H1 (cell line): ENCODE results near the gene ADGRB2. TPM values are rescaled to one million over a fixed set of nuclear protein-coding genes. Genes with fewer than 3 reads are reported as not detected.

Source experiments
- CTCF ChIA-PET: fragments of 300-600 bp; sonication (Branson Sonifier 250); formaldehyde crosslinking; loops from one replicate; lab custom pipeline; 2021; ENCODE audit not compliant: partially characterized antibody; lab: Charles Lee
- POLR2A ChIA-PET: fragments of 300-600 bp; sonication (Branson Sonifier 250); formaldehyde crosslinking; loops from one replicate; lab custom pipeline; 2021; ENCODE audit warnings: inconsistent platforms; ENCODE audit not compliant: partially characterized antibody; lab: Charles Lee
- DNase-seq, 2 experiments: peaks; one replicate each; pipeline versions ENCODE4 v3.0.0 to v3.0.0-alpha.2; 2010 to 2022; ENCODE audit warnings: low spot score in 2 of 2, low read depth in 1 of 2, mixed read lengths in 1 of 2
- FAIRE-seq: peaks from 2 replicates; lab custom pipeline; 2011; peaks lifted over from hg19 to GRCh38; lab: Jason Lieb, UNC
- H2AFZ ChIP-seq: 2 replicates; pipeline ENCODE4 v1.8.1; 2012; ENCODE audit warnings: low read length, inconsistent platforms
- H2AK5ac ChIP-seq: 2 replicates; pipeline ENCODE4 v1.6.1; 2013; ENCODE audit warnings: low read depth, low read length
- H2BK120ac ChIP-seq: replicated peaks from 2 replicates; pipeline ENCODE3; 2013; ENCODE audit warnings: low read depth, low read length, inconsistent platforms
- H2BK12ac ChIP-seq: 2 replicates; pipeline ENCODE4 v1.6.1; 2013; ENCODE audit warnings: low read depth, low read length
- H2BK15ac ChIP-seq: 2 replicates; pipeline ENCODE4 v1.6.1; 2013; ENCODE audit warnings: low read length
- H2BK20ac ChIP-seq: 2 replicates; pipeline ENCODE4 v1.6.1; 2013; ENCODE audit warnings: low read length
- H2BK5ac ChIP-seq: 2 replicates; pipeline ENCODE4 v1.6.1; 2013; ENCODE audit warnings: low read depth, low read length
- H3K14ac ChIP-seq: 2 replicates; pipeline ENCODE4 v1.6.1; 2013; ENCODE audit warnings: inconsistent platforms; ENCODE audit not compliant: insufficient read length
- H3K18ac ChIP-seq: 2 replicates; pipeline ENCODE4 v1.6.1; 2013; ENCODE audit warnings: low read length; ENCODE audit errors: extremely low read depth
- H3K23ac ChIP-seq: 2 replicates; pipeline ENCODE4 v1.6.1; 2013; ENCODE audit warnings: inconsistent platforms; ENCODE audit not compliant: insufficient read length
- H3K23me2 ChIP-seq: 2 replicates; pipeline ENCODE4 v1.6.1; 2013; ENCODE audit warnings: low read depth, low read length
- H3K27ac ChIP-seq: 2 replicates; pipeline ENCODE4 v1.6.1; 2011; ENCODE audit warnings: low read depth, low read length, inconsistent platforms
- H3K27me3 ChIP-seq, 4 experiments: replicated peaks in 1 of 4; 1 replicate in 1 of 4; 2 replicates in 3 of 4; pipeline versions ENCODE4 v1.6.1 to v1.8.1; 2011 to 2013; ENCODE audit warnings: low read length in 3 of 4, mild to moderate bottlenecking in 3 of 4, inconsistent platforms in 2 of 4, mixed read lengths in 2 of 4, moderate library complexity in 1 of 4; ENCODE audit not compliant: control insufficient read depth in 3 of 4, insufficient read depth in 3 of 4; ENCODE audit errors: extremely low read depth in 1 of 4
- H3K36me3 ChIP-seq, 4 experiments: 2 replicates each; pipeline versions ENCODE4 v1.6.1 to v1.8.1; 2011 to 2013; ENCODE audit warnings: mild to moderate bottlenecking in 4 of 4, low read length in 3 of 4, moderate library complexity in 2 of 4, control low read depth in 1 of 4, inconsistent platforms in 1 of 4; ENCODE audit not compliant: insufficient read depth in 4 of 4, control insufficient read depth in 2 of 4
- H3K4ac ChIP-seq: replicated peaks from 2 replicates; pipeline ENCODE3; 2013; ENCODE audit warnings: low read length, low read depth, mixed read lengths, inconsistent platforms; ENCODE audit not compliant: insufficient read length
- H3K4me1 ChIP-seq, 4 experiments: replicated peaks in 1 of 4; 1 replicate in 1 of 4; 2 replicates in 3 of 4; pipeline versions ENCODE4 v1.6.1 to v1.8.1; 2011 to 2013; ENCODE audit warnings: low read length in 3 of 4, inconsistent platforms in 2 of 4, mixed read lengths in 1 of 4; ENCODE audit not compliant: insufficient read depth in 4 of 4, control insufficient read depth in 3 of 4
- H3K4me2 ChIP-seq, 2 experiments: 2 replicates each; pipeline versions ENCODE4 v1.6.1 to v1.8.1; 2011 to 2013; ENCODE audit warnings: low read depth in 2 of 2, low read length in 2 of 2, control low read depth in 1 of 2, inconsistent platforms in 1 of 2, mild to moderate bottlenecking in 1 of 2; ENCODE audit not compliant: insufficient read depth in 1 of 2
- H3K4me3 ChIP-seq, 4 experiments: fragments of 200-600, 300-600 bp in 1 of 4; sonication (generic), shearing (Covaris generic), sonication (Bioruptor Twin) in 1 of 4; 2 replicates each; pipeline versions ENCODE4 v1.5.1 to v1.8.1; 2011 to 2016; ENCODE audit warnings: low read length in 4 of 4, low read depth in 3 of 4, control low read depth in 2 of 4, inconsistent platforms in 2 of 4, mild to moderate bottlenecking in 2 of 4, mixed read lengths in 1 of 4, moderate library complexity in 1 of 4; ENCODE audit not compliant: insufficient read depth in 2 of 4; ENCODE audit errors: extremely low read depth in 1 of 4
- H3K56ac ChIP-seq: replicated peaks from 2 replicates; pipeline ENCODE3; 2013; ENCODE audit warnings: low read depth, mild to moderate bottlenecking, mixed read lengths, low read length, inconsistent platforms; ENCODE audit not compliant: insufficient read length
- H3K79me1 ChIP-seq: 2 replicates; pipeline ENCODE4 v1.6.1; 2013; ENCODE audit warnings: low read depth, low read length, control low read depth
- H3K79me2 ChIP-seq, 2 experiments: 2 replicates each; pipeline versions ENCODE4 v1.6.1 to v1.8.1; 2012 to 2013; ENCODE audit warnings: low read length in 2 of 2, mild to moderate bottlenecking in 2 of 2, inconsistent platforms in 1 of 2; ENCODE audit not compliant: insufficient read depth in 2 of 2, control insufficient read depth in 1 of 2
- H3K9ac ChIP-seq, 4 experiments: replicated peaks in 1 of 4; 1 replicate in 1 of 4; 2 replicates in 3 of 4; pipeline versions ENCODE4 v1.6.1 to v1.8.1; 2011 to 2013; ENCODE audit warnings: low read depth in 3 of 4, low read length in 3 of 4, control low read depth in 2 of 4, mild to moderate bottlenecking in 2 of 4, moderate library complexity in 2 of 4, inconsistent platforms in 1 of 4; ENCODE audit errors: extremely low read depth in 1 of 4
- H3K9me3 ChIP-seq, 2 experiments: 2 replicates each; pipeline versions ENCODE4 v1.6.1 to v1.8.1; 2012 to 2013; ENCODE audit warnings: mild to moderate bottlenecking in 2 of 2, moderate library complexity in 2 of 2, control low read depth in 1 of 2, inconsistent platforms in 1 of 2, low read depth in 1 of 2, low read length in 1 of 2, mixed read lengths in 1 of 2; ENCODE audit not compliant: insufficient read depth in 2 of 2
- H4K20me1 ChIP-seq, 2 experiments: replicated peaks in 1 of 2; 2 replicates each; pipeline versions ENCODE3 to v1.8.1; 2011 to 2013; ENCODE audit warnings: inconsistent platforms in 2 of 2, low read length in 2 of 2, mild to moderate bottlenecking in 1 of 2; ENCODE audit not compliant: insufficient read depth in 2 of 2, control insufficient read depth in 1 of 2
- H4K5ac ChIP-seq: 2 replicates; pipeline ENCODE4 v1.6.1; 2013; ENCODE audit warnings: low read length, low read depth, mixed read lengths, inconsistent platforms; ENCODE audit not compliant: insufficient read length
- H4K8ac ChIP-seq: 2 replicates; pipeline ENCODE4 v1.8.0; 2013; ENCODE audit warnings: mild to moderate bottlenecking, moderate library complexity, low read length, inconsistent platforms; ENCODE audit not compliant: insufficient read depth; ENCODE audit errors: extremely low read depth
- H4K91ac ChIP-seq: replicated peaks from 2 replicates; pipeline ENCODE3; 2013; ENCODE audit warnings: low read length, mixed read lengths, inconsistent platforms; ENCODE audit not compliant: insufficient read length
- ATF3 ChIP-seq: IDR thresholded peaks from 2 replicates; pipeline ENCODE4 v1.6.1; 2011; ENCODE audit warnings: low read depth, mild to moderate bottlenecking, low read length; ENCODE audit not compliant: insufficient read depth
- EP300 ChIP-seq, 2 experiments: IDR thresholded peaks; 1 replicate in 1 of 2; 2 replicates in 1 of 2; pipeline ENCODE4 v1.6.1; 2011 to 2012; ENCODE audit warnings: low read depth in 2 of 2, low read length in 2 of 2, mild to moderate bottlenecking in 2 of 2, borderline replicate concordance in 1 of 2, inconsistent platforms in 1 of 2, moderate library complexity in 1 of 2
- GABPA ChIP-seq: IDR thresholded peaks from 2 replicates; pipeline ENCODE4 v1.6.1; 2011; ENCODE audit warnings: mild to moderate bottlenecking, low read length, moderate library complexity, borderline replicate concordance; ENCODE audit not compliant: insufficient read depth
- GTF2F1 ChIP-seq: IDR thresholded peaks from 2 replicates; pipeline ENCODE4 v1.6.1; 2012; ENCODE audit warnings: low read depth, low read length, improper control_type of control experiment, borderline replicate concordance
- JUN ChIP-seq: IDR thresholded peaks from 2 replicates; pipeline ENCODE4 v1.6.1; 2011; ENCODE audit warnings: low read depth, mild to moderate bottlenecking, improper control_type of control experiment, low read length
- MAFK ChIP-seq: IDR thresholded peaks from 2 replicates; pipeline ENCODE4 v1.6.1; 2012; ENCODE audit warnings: low read depth, mild to moderate bottlenecking, improper control_type of control experiment, low read length
- RAD21 ChIP-seq, 2 experiments: IDR thresholded peaks in 1 of 2; conservative IDR thresholded peaks in 1 of 2; 2 replicates each; pipeline ENCODE4 v1.6.1; 2011; ENCODE audit warnings: low read depth in 2 of 2, low read length in 2 of 2, improper control_type of control experiment in 1 of 2, inconsistent platforms in 1 of 2, mild to moderate bottlenecking in 1 of 2, moderate library complexity in 1 of 2
- RBBP5 ChIP-seq: IDR thresholded peaks from 2 replicates; pipeline ENCODE4 v1.7.1; 2012; ENCODE audit warnings: low read depth, mild to moderate bottlenecking, inconsistent platforms, low read length, moderate library complexity, borderline replicate concordance
- TAF1 ChIP-seq: IDR thresholded peaks from 2 replicates; pipeline ENCODE4 v1.6.1; 2011; ENCODE audit warnings: mild to moderate bottlenecking, low read depth, low read length
- WGBS, 2 experiments: shearing (Covaris generic) in 1 of 2; methylation state at CpG; one replicate each; pipeline versions ENCODE4 v1.1.6 to v1.1.7; 2013 to 2015; ENCODE audit warnings: low lambda C conversion rate in 2 of 2, mixed read lengths in 2 of 2, inconsistent platforms in 1 of 2, low coverage in 1 of 2, missing lambda C conversion rate in 1 of 2; ENCODE audit not compliant: insufficient replicate concordance in 2 of 2, insufficient coverage in 1 of 2, insufficient read length in 1 of 2; ENCODE audit errors: extremely low coverage in 1 of 2, missing lambda C conversion rate in 1 of 2; 5-methylcytosine and 5-hydroxymethylcytosine counted together
- polyA plus RNA-seq, 7 experiments: library from polyadenylated mRNA; depleted of rRNA in 3 of 7; stranded (reverse) in 5 of 7; unstranded in 2 of 7; fragments of >200 nt in 5 of 7; fragments of 200-250 nt in 2 of 7; gene quantifications; 1 replicate in 5 of 7; 2 replicates in 1 of 7; 4 replicates in 1 of 7; pipeline versions ENCODE4 v1.2.1 to v1.2.3, GENCODE V29; 2011 to 2013; ENCODE audit warnings: missing spikeins in 2 of 7, mixed read lengths in 2 of 7
- total RNA-seq: library from RNA; stranded (reverse); fragmentation: NEBNext Ultra II Directional; extraction: Animal tissue kit (Norgen Biotek cat#: 25700); gene quantifications from 2 replicates; pipeline ENCODE4 v1.2.1, GENCODE V29; 2021

ADGRB2 gene
- total and polyA plus RNA-seq, 2 of the 8 experiments (the other 6 are each of a cell fraction or from before 2014, with no cell fraction given), result 15.6 to 26.2 TPM

- Histone ChIP-seq H3K14ac (no peak overlapping the region), H3K27ac (peak overlapping the region; percentile 88; the same call in 1 of the 2 replicates), H2BK120ac (peak overlapping the region; percentile 11), H3K4me1 (peaks cover 3 to 11% (median 7%) of the 10 kb centered on the region in 4 experiments; a peak in 6 of 7 replicates), H2AK5ac (peak overlapping the region; percentile 76), H2AFZ (no peak overlapping the region), H2BK15ac (peak overlapping the region; percentile 74), H2BK12ac (peak overlapping the region; percentile 75), H2BK20ac (peak overlapping the region; percentile 73), H3K18ac (peak overlapping the region; percentile 82), H3K36me3 (no peaks in the 10 kb centered on the region), H3K9ac (peak overlapping the region in 2 of 4 experiments; percentile 25 to 35; a peak in 1 of 7 replicates), H3K4ac (no peak overlapping the region), H2BK5ac (peak overlapping the region; percentile 74; the same call in 1 of the 2 replicates), H3K9me3 (no peaks in the 10 kb centered on the region), H3K4me2 (peak overlapping the region; percentile 90 to 94), H3K79me2 (no peaks in the 10 kb centered on the region), H3K27me3 (no peaks in the 10 kb centered on the region), H3K4me3 (peak overlapping the region; percentile 79 to 89 (median 88); a peak in 6 of 8 replicates), H3K23me2 (peaks cover 10% of the 10 kb centered on the region), H3K79me1 (no peaks in the 10 kb centered on the region), H4K91ac (peak overlapping the region; percentile 37), H4K5ac (peak overlapping the region; percentile 14), H4K8ac (no peak overlapping the region), H3K23ac (no peak overlapping the region), H4K20me1 (no peaks in the 10 kb centered on the region), H3K56ac (no peak overlapping the region)
- ChIA-PET CTCF (interaction anchor here (1.0 to 8.3 kb wide), 13 partner anchors 13 to 224 kb away, joined by 5 to 206 read pairs (median 14); partner anchors contain the start of genes ADGRB2 and COL16A1), POLR2A (interaction anchor here (1.1 to 2.8 kb wide), 8 partner anchors 11 to 143 kb away, joined by 4 to 13 read pairs (median 6); partner anchors contain the start of gene PEF1)
- DNase-seq (no peak), FAIRE-seq (no peak)
- whole genome bisulfite sequencing, 2 experiments, result 50% methylated on average over 1 of the region's 1 CpG; no CpG with 5 or more reads in 1 of the 2 experiments
- TF ChIP-seq EP300 (IDR thresholded peaks at IDR 0.05; ENCODE audit: borderline replicate concordance in 1 of 2, low read depth in 2 of 2, low read length in 2 of 2) (no peak), RBBP5 (no peak), MAFK (no peak), ATF3 (no peak), GABPA (no peak), TAF1 (no peak), JUN (no peak), GTF2F1 (no peak), RAD21 (IDR thresholded peaks at IDR 0.05 in 1 of 2, conservative IDR thresholded peaks at IDR 0.05 in 1 of 2; ENCODE audit: low read depth in 2 of 2, low read length in 2 of 2) (no peak)
These were observed 23.6 kb upstream of the ADGRB2 start for GRCh38 chr1:31787786-31788137.
